Activated T-helper 1 cell treated with anti-CD3 and anti-CD28 coated beads, Interleukin-12 subunit alpha, Interleukin-12 subunit beta, Interleukin-2, Interleukin-4 antibody, amounts not matched to agents 30 ng/mL and 10 ng/mL and 1 ng/mL, durations not matched to agents 14 hours and 24 hours and 36 hours (primary cell): ENCODE results near the gene FCGBP. TPM values are rescaled to one million over a fixed set of nuclear protein-coding genes. Genes with fewer than 3 reads are reported as not detected.
A peak's percentile ranks its signal among the peaks of the same experiment; 100 is the strongest.

Experiments
- DNase-seq: peaks from one replicate; pipeline ENCODE4 v3.0.0; 2021; ENCODE audit warnings: low spot score
- H3K27ac Mint-ChIP-seq: one replicate; pipeline ENCODE4 v1.8.0; 2021; ENCODE audit warnings: mild to moderate bottlenecking, mixed read lengths
- H3K27me3 Mint-ChIP-seq: one replicate; pipeline ENCODE4 v1.8.0; 2022; ENCODE audit warnings: mild to moderate bottlenecking, moderate library complexity, mixed read lengths; ENCODE audit not compliant: insufficient read depth
- H3K36me3 Mint-ChIP-seq: one replicate; pipeline ENCODE4 v1.8.0; 2021; ENCODE audit warnings: low read depth, mixed read lengths
- H3K4me1 Mint-ChIP-seq: one replicate; pipeline ENCODE4 v1.8.0; 2021; ENCODE audit warnings: low read depth, mixed read lengths
- H3K4me3 Mint-ChIP-seq: one replicate; pipeline ENCODE4 v1.8.0; 2021; ENCODE audit warnings: mild to moderate bottlenecking, moderate library complexity, mixed read lengths
- H3K9me3 Mint-ChIP-seq: one replicate; pipeline ENCODE4 v1.8.0; 2021; ENCODE audit warnings: mixed read lengths
- intact Hi-C: fragments of 100-400 bp; cut with micrococcal nuclease; formaldehyde crosslinking; loops from one replicate; pipeline ENCODE4 v1.15.1; 2024
- total RNA-seq: library from RNA; stranded (reverse); gene quantifications from 2 replicates; pipeline ENCODE4 v1.2.3, GENCODE V29; 2022

The FCGBP gene
- total RNA-seq, 1 donor from 2014 or later, result 3.1 TPM

DNA sequence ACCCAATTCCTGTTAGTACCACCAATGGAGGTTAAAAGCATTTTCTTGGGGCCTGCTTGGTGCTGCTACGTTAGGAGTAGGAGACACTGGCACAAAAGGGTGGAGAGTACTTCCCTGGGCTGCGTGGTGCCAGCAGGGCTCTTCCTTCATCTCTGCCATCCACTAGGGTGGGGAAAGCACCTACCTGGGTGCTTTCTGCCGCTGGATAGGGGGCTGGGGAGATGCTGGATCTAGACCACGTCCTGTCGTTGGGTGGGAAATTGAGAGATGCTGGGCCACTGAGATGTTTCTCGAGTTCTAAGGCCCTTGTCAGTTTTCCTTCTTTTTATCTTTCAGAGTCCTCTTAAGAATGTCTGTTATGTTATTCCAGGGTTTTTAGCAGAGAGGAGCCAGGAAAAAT, 6.7 kb upstream of the FCGBP start:
- no peak for DNase-seq
- intact Hi-C loops, result loop anchor here (1.0 kb wide), 1 partner anchor 29 kb away; no protein-coding TSS in a partner anchor
- peaks cover 22% of the 10 kb centered on the region for H3K36me3 Mint-ChIP-seq
- H3K9me3 Mint-ChIP-seq, result peaks cover 17% of the 10 kb centered on the region
- H3K27ac Mint-ChIP-seq, result peak overlapping the region; percentile 86
- H3K4me3 Mint-ChIP-seq, result peak overlapping the region; percentile 63
- peaks cover 2% of the 10 kb centered on the region for H3K27me3 Mint-ChIP-seq
- H3K4me1 Mint-ChIP-seq, result peaks cover 79% of the 10 kb centered on the region

DNA sequence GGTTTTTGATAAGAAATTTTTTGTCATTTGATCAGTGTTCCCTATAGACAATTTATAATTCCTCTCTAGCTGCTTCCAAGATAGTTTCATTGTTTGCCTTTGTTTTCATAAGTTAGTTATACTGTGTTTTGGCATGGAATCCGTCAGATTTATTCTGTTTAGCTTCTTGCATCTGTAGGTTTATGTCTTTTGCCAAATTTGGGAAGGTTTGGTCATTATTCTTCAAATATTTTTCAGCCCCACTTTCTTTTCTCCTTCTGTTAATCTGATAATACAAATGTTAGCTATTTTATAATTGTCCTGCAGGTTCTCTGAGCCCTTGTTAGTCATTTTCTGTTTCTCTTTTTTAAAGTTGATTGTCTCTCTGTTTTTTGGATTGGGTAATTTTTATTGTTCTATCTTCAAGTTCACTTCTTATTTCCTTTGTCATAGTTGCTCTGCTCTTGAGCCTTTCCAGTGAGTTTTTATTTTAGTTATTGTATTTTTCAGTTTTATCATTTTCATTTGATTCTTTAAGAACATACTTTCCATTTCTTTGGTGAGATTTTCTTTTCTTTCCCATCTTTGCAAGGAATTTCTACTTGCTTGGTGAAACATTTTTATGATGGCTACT, 5.9 kb upstream of the FCGBP start:
- Mint-ChIP-seq H3K4me1 (peaks cover 87% of the 10 kb centered on the region), H3K27ac (peak overlapping the region; percentile 10), H3K9me3 (peaks cover 17% of the 10 kb centered on the region), H3K27me3 (peaks cover 2% of the 10 kb centered on the region), H3K4me3 (no peak overlapping the region), H3K36me3 (peaks cover 22% of the 10 kb centered on the region)
- DNase-seq, result no peak
- intact Hi-C loops, result no loop called here

DNA sequence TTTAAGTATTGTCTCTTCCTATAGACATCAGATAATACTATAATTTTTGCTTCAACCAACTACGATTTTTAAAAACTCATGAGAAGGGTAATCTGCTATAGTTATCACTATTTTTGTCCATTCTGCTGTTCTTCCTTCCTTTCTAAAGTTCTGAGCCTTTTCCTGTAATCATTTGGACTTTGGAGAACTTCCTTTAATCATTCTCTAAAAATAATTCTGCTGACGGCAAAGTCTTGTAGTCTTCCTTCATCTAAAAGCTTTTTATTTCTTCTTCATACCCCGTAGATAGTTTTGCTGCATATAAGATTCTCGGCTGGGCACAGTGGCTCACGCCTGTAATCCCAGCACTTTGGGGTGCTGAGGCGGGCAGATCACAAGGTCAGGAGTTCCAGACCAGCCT, 5.1 kb upstream of the FCGBP start:
- intact Hi-C loops, result no loop called here
- DNase-seq, result no peak
- Mint-ChIP-seq H3K4me1 (peaks cover 86% of the 10 kb centered on the region), H3K9me3 (peaks cover 17% of the 10 kb centered on the region), H3K4me3 (no peak overlapping the region), H3K27ac (no peak overlapping the region), H3K27me3 (peaks cover 2% of the 10 kb centered on the region), H3K36me3 (peaks cover 22% of the 10 kb centered on the region)

DNA sequence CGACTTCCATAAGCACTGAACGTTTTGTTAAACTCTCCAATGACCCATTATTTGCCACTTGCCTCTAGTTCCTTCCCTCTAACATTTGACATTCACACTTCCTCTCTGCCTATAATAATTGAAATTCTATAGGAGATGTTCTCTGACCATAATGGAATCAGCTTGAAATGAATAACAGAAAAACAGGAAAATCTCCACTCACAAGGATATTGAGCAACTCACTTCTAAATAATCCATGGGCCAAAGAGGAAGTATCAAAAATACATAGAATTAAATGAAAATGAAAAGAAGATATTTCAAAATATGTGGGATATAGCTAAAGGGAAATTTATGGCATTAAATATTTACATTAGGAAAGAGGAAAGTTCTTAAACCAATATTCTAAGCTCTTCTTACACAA, 3.4 kb upstream of the FCGBP start:
- Mint-ChIP-seq H3K4me1 (peaks cover 78% of the 10 kb centered on the region), H3K36me3 (peaks cover 17% of the 10 kb centered on the region), H3K4me3 (no peak overlapping the region), H3K27ac (peak overlapping the region; percentile 32), H3K27me3 (peaks cover 2% of the 10 kb centered on the region), H3K9me3 (peaks cover 17% of the 10 kb centered on the region)
- no peak for DNase-seq
- intact Hi-C loops, result loop anchor here (1.0 to 2.0 kb wide), 2 partner anchors 15 to 34 kb away; partner anchors contain the start of gene PSMC4

DNA sequence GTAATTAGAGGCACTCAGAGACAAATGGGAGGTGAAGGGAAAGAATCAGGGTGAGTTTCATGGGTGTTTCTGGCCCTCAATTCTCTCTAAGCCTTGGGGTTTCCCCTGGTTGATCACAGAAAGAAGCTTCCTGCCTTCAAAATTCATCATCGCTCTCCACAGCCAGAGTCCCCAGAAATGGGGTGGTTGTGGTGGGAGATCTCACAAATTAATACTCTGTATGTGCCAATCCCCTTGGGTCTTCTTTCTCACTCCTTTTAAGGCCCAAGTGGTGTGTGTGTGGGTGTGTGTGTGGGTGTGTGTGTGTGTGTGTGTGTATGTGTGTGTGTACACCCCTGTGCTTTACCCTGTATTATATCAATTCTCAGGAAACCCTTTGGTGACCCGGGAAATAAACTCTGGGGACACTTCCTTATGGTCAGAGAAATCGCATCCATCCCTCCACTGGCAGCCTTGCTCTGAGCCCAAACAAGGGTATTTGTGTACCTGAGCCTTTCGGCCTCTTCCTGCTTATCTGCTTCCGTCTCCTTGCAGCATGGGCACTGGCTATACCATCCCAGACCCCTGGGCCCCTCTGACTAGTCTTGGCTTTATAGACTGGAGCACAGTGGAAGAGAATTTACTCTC, 2.8 kb upstream of the FCGBP start:
- intact Hi-C loops, result loop anchor here (1.0 to 2.0 kb wide), 2 partner anchors 16 to 34 kb away; partner anchors contain the start of gene PSMC4
- H3K27ac Mint-ChIP-seq, result peak overlapping the region; percentile 80
- peaks cover 17% of the 10 kb centered on the region for H3K36me3 Mint-ChIP-seq
- DNase-seq, result peak; percentile 46
- H3K27me3 Mint-ChIP-seq, result peaks cover 2% of the 10 kb centered on the region
- peaks cover 72% of the 10 kb centered on the region for H3K4me1 Mint-ChIP-seq
- peak overlapping the region; percentile 20 for H3K4me3 Mint-ChIP-seq
- peaks cover 17% of the 10 kb centered on the region for H3K9me3 Mint-ChIP-seq

DNA sequence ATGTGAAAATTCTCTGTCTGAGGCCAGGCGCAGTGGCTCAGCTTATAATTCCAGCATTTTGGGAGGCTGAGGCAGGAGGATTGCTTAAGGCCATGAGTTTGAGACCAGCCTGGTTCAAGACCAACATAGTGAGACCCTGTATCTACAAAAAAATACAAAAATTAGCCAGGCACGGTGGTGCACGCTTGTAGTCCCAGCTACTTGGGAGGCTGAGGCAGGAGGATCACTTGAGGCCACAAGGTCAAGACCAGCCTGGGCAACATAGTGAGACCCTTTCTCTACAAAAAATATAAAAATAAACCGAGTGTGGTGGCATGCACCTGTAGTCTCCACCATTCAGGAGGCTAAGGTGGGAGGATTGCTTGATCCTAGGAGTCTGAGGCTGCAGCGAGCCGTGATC, 2.2 kb upstream of the FCGBP start:
- no peak for DNase-seq
- Mint-ChIP-seq H3K4me3 (peak overlapping the region; percentile 20), H3K9me3 (peaks cover 17% of the 10 kb centered on the region), H3K27ac (peak overlapping the region; percentile 80), H3K36me3 (peaks cover 14% of the 10 kb centered on the region), H3K27me3 (peaks cover 2% of the 10 kb centered on the region), H3K4me1 (peaks cover 67% of the 10 kb centered on the region)
- intact Hi-C loops, result loop anchor here (1.0 to 2.0 kb wide), 2 partner anchors 16 to 35 kb away; partner anchors contain the start of gene PSMC4

DNA sequence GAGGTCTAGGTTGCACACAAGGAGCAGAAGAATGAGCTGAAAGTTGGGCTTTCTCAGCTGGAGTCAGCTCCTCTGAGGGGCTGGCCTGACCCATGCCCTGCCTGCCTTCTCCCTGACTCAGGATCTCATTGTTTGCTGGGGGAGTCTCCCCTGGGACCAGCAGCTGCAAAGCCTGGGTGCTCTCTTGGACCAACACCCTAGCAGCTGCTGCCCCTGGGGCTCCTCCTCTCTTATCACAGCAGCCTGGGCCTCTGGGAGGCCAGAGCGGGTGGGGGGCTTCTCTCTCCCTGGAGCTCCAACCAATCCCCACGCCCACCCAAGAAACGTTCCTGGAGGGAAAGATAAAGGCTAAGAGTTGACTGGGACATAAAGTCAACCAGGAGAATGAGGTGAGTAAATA, 1.6 kb upstream of the FCGBP start:
- peaks cover 2% of the 10 kb centered on the region for H3K27me3 Mint-ChIP-seq
- peaks cover 17% of the 10 kb centered on the region for H3K9me3 Mint-ChIP-seq
- DNase-seq, result no peak
- H3K4me3 Mint-ChIP-seq, result peak overlapping the region; percentile 37
- peaks cover 60% of the 10 kb centered on the region for H3K4me1 Mint-ChIP-seq
- H3K36me3 Mint-ChIP-seq, result peaks cover 11% of the 10 kb centered on the region
- H3K27ac Mint-ChIP-seq, result peak overlapping the region; percentile 78
- intact Hi-C loops, result loop anchor here (2.0 kb wide), 1 partner anchor 17 kb away; no protein-coding TSS in a partner anchor

DNA sequence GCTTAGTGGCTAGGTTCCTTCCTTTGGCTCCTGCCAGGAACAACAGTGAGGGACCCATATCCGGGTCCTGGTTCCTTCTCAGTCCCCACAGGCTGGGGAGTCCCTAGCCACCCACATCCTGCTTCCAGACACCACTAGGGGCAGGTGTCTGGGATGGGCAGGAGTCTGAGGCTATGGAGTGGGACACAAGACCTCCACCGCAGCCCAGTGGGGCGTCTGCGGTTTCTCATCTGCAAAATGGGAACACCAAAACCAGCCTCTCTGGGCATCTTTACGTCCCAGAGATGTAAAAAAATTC, 879 bp upstream of the FCGBP start:
- peaks cover 12% of the 10 kb centered on the region for H3K9me3 Mint-ChIP-seq
- H3K4me3 Mint-ChIP-seq, result no peak overlapping the region
- peaks cover 2% of the 10 kb centered on the region for H3K27me3 Mint-ChIP-seq
- H3K27ac Mint-ChIP-seq, result peak overlapping the region; percentile 21
- peaks cover 53% of the 10 kb centered on the region for H3K4me1 Mint-ChIP-seq
- no peak for DNase-seq
- intact Hi-C loops, result no loop called here
- H3K36me3 Mint-ChIP-seq, result peaks cover 4% of the 10 kb centered on the region

DNA sequence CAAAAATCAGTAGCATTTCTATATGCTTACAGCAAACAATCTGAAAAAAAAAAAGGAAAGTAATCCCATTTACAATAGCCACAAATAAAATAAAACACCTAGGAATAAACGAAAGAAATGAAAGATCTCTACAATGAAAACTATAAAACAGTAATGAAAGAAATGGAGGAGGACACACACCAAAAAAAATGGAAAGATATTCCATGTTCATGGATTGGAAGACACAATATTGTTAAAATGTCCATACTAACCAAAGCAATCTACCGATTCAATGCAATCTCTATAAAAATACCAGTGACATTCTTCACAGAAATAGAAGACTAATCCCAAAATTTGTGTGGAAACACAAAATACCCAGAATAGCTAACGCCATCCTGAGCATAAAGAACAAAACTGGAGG, 4.7 kb downstream of the FCGBP start:
- Mint-ChIP-seq H3K27me3 (no peaks in the 10 kb centered on the region), H3K4me1 (peaks cover 15% of the 10 kb centered on the region), H3K4me3 (no peak overlapping the region), H3K9me3 (no peaks in the 10 kb centered on the region), H3K27ac (no peak overlapping the region), H3K36me3 (peaks cover 3% of the 10 kb centered on the region)
- no peak for DNase-seq
- intact Hi-C loops, result no loop called here

DNA sequence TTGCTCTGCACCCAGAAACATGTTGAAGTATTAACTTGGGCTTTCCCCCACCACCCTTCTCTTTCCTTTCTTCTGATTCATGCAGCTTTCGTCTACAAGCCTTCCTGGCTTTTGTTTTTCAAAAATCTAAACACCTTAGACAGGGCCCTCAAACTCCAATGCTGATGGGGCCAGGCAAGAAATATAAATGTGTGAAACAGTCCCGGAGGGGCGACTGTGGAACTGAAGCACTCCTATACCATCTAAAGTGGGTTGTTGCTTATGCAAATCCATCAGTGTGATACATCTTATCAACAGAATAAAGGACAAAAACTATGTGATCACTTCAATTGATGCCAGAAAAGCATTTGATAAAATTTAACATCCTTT, 6.1 kb downstream of the FCGBP start:
- Mint-ChIP-seq H3K27ac (no peak overlapping the region), H3K9me3 (no peaks in the 10 kb centered on the region)
- intact Hi-C loops, result no loop called here

DNA sequence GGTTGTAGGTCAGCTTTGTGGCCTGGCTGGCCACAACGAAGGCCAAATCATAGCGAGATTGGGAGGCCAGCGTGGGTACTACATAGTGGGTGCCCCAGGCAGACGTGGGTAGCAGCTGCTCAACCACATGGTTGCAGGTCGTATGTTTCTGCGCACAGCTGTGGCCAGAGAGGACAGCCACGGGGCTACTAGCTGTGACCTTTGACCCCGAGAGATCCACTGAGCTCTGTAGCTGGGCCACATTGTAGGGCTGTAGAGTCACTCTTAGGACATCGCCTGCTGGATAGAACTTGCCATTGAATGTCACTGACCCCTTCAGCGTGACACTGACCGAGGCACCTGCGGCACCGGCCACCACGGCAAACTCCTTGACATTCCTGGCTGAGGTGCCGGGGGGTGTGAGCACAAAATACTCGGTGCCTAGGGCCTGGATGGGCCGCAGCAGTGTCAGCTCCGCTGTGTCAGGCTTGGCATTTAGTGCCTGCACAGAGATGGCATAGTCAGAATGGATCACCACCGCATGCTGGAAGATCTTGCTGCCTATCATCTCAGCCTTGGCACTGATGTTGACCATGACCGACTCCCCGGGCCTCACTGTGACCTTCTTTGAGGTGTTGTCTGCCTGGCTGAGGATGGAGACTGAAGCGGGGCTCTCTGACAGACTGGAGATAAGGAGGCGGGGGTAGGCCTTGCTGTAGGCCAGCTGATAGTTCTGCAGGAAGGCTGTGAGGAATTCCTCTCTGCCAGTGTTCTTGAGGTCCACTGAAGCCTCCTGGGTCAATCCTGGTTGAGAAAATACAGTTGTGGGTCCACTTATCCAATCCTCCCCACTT, 6.7 kb downstream of the FCGBP start:
- Mint-ChIP-seq H3K36me3 (peaks cover 2% of the 10 kb centered on the region), H3K4me1 (peaks cover 9% of the 10 kb centered on the region), H3K4me3 (no peak overlapping the region), H3K27ac (no peak overlapping the region), H3K27me3 (peaks cover 3% of the 10 kb centered on the region), H3K9me3 (no peaks in the 10 kb centered on the region)
- no peak for DNase-seq
- intact Hi-C loops, result no loop called here

More for the DNA sequence above, 6.1 kb downstream of the FCGBP start:
- Mint-ChIP-seq H3K4me3 (no peak overlapping the region), H3K4me1 (peaks cover 9% of the 10 kb centered on the region), H3K36me3 (peaks cover 2% of the 10 kb centered on the region), H3K27me3 (peaks cover 3% of the 10 kb centered on the region)
- no peak for DNase-seq

DNA sequence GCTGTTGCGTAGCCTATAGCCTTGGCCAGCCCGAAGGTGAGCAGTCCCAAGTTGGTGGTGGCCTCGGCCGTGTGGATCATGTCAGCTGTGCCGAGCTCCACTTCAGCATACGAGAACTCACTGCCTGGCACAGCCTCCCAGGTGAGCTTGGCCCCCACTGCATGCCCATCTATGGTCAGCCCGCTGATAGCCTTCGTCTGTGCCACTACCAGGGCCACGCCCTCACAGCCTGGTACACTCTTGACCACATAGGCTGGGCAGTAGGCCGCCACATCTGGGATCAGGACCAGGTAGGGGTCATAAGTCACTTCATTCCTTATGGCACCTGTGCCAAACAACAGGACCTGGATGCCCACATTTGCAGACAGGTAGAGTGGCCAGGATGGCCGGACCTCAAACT, 7.4 kb downstream of the FCGBP start:
- Mint-ChIP-seq H3K9me3 (no peaks in the 10 kb centered on the region), H3K36me3 (peaks cover 2% of the 10 kb centered on the region), H3K27me3 (peaks cover 3% of the 10 kb centered on the region), H3K27ac (no peak overlapping the region), H3K4me3 (no peak overlapping the region), H3K4me1 (peaks cover 9% of the 10 kb centered on the region)
- intact Hi-C loops, result no loop called here
- DNase-seq, result no peak

DNA sequence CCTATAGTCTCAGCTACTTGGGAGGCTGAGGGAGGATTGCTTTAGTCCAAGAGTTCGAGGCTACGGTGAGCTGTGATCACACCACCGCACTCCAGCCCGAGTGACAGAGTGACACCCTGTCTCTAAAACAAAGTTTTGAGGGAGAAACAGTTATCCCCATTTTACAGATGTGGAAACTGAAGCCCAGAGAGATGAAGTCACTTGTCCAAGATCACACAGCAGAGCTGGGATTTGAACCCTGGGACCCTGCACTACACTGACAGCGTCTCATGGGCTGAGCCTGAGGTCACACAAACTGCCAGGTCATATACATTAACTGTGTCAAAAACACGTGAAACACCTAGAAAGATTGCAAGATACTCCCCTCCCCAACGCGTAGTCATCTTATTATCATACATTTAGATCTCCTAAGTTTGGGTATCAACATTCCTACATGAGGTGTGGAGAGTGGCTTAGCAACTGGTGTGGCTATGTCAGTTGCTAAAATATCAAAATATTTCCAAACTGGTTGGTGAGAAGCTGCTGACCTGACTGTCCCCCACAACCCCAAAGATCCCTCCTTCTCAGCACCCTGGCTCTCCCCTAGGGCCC, 8.2 kb downstream of the FCGBP start:
- H3K27ac Mint-ChIP-seq, result no peak overlapping the region
- peaks cover 3% of the 10 kb centered on the region for H3K27me3 Mint-ChIP-seq
- H3K9me3 Mint-ChIP-seq, result no peaks in the 10 kb centered on the region
- H3K4me1 Mint-ChIP-seq, result peaks cover 9% of the 10 kb centered on the region
- H3K4me3 Mint-ChIP-seq, result no peak overlapping the region
- no peak for DNase-seq
- peaks cover 2% of the 10 kb centered on the region for H3K36me3 Mint-ChIP-seq
- intact Hi-C loops, result no loop called here
